Measurements from ENCODE around the gene NGEF. TPM values are rescaled to one million over a fixed set of nuclear protein-coding genes. Genes with fewer than 3 reads are reported as not detected.

NGEF gene
- total RNA-seq, 1 donor from 2014 or later = 0.16 TPM

GRCh38 chr2:233012301-233012971, 620 bp downstream of the NGEF start:
- FAIRE-seq (no peak), DNase-seq (ENCODE audit: low read depth) (no peak)
- H3K36me3 Mint-ChIP-seq (ENCODE audit: low read depth, unreplicated experiment) = no peaks in the 10 kb centered on the region
- no peaks in the 10 kb centered on the region for H3K9me3 ChIP-seq (ENCODE audit: insufficient read depth, low read depth, low read length)
- no peak for TF ChIP-seq CTCF (IDR thresholded peaks at IDR 0.05; ENCODE audit: insufficient read depth, low read depth, low read length)
- H3K27ac ChIP-seq (ENCODE audit: low read depth, low read length) = no peak overlapping the region
- H3K9me3 Mint-ChIP-seq (ENCODE audit: unreplicated experiment) = peaks cover 2% of the 10 kb centered on the region
- no peaks in the 10 kb centered on the region for H3K4me1 ChIP-seq (ENCODE audit: insufficient read depth, low read length)
- no peaks in the 10 kb centered on the region for H3K36me3 ChIP-seq (ENCODE audit: insufficient read depth, low read length)
- no peak overlapping the region for H3K9ac ChIP-seq (ENCODE audit: low read length)
- no peaks in the 10 kb centered on the region for H3K27me3 ChIP-seq (ENCODE audit: insufficient read depth, low read length)
- no peaks in the 10 kb centered on the region for H4K20me1 ChIP-seq (ENCODE audit: insufficient read depth, low read length)
- peaks cover 20% of the 10 kb centered on the region for H3K27me3 Mint-ChIP-seq (ENCODE audit: low read depth, unreplicated experiment)
- H3K27ac Mint-ChIP-seq (ENCODE audit: unreplicated experiment) = no peak overlapping the region
- H3K4me3 ChIP-seq (ENCODE audit: insufficient read depth, low read depth, low read length) = no peak overlapping the region
- no peaks in the 10 kb centered on the region for H3K79me2 ChIP-seq (ENCODE audit: insufficient read depth, low read length)
- no peak overlapping the region for H3K4me3 Mint-ChIP-seq (ENCODE audit: unreplicated experiment)
- H3K4me1 Mint-ChIP-seq (ENCODE audit: low read depth, unreplicated experiment) = no peaks in the 10 kb centered on the region
- no peak overlapping the region for H2AFZ ChIP-seq (ENCODE audit: low read depth, low read length)
- no peak overlapping the region for H3K4me2 ChIP-seq (ENCODE audit: low read length)

GRCh38 chr2:233011702-233012131, 1.3 kb downstream of the NGEF start:
- Mint-ChIP-seq H3K4me3 (ENCODE audit: unreplicated experiment) (no peak overlapping the region), H3K9me3 (ENCODE audit: unreplicated experiment) (peaks cover 2% of the 10 kb centered on the region), H3K36me3 (ENCODE audit: low read depth, unreplicated experiment) (no peaks in the 10 kb centered on the region), H3K27me3 (ENCODE audit: low read depth, unreplicated experiment) (peaks cover 20% of the 10 kb centered on the region), H3K27ac (ENCODE audit: unreplicated experiment) (no peak overlapping the region), H3K4me1 (ENCODE audit: low read depth, unreplicated experiment) (no peaks in the 10 kb centered on the region)
- Histone ChIP-seq H2AFZ (ENCODE audit: low read depth, low read length) (no peak overlapping the region), H3K9ac (ENCODE audit: low read length) (no peak overlapping the region), H3K79me2 (ENCODE audit: insufficient read depth, low read length) (no peaks in the 10 kb centered on the region), H4K20me1 (ENCODE audit: insufficient read depth, low read length) (no peaks in the 10 kb centered on the region), H3K4me2 (ENCODE audit: low read length) (no peak overlapping the region), H3K9me3 (ENCODE audit: insufficient read depth, low read depth, low read length) (no peaks in the 10 kb centered on the region), H3K36me3 (ENCODE audit: insufficient read depth, low read length) (no peaks in the 10 kb centered on the region), H3K27ac (ENCODE audit: low read depth, low read length) (no peak overlapping the region), H3K4me1 (ENCODE audit: insufficient read depth, low read length) (no peaks in the 10 kb centered on the region), H3K4me3 (ENCODE audit: insufficient read depth, low read depth, low read length) (no peak overlapping the region), H3K27me3 (ENCODE audit: insufficient read depth, low read length) (no peaks in the 10 kb centered on the region)
- TF ChIP-seq EZH2 (IDR thresholded peaks at IDR 0.05; ENCODE audit: insufficient read depth, low read length) = no peak
- no peak for TF ChIP-seq CTCF (IDR thresholded peaks at IDR 0.05; ENCODE audit: insufficient read depth, low read depth, low read length)
- FAIRE-seq = no peak
- DNase-seq (ENCODE audit: low read depth) = no peak

- H3K4me3 ChIP-seq (ENCODE audit: insufficient read depth, low read depth, low read length) = no peak overlapping the region
- Mint-ChIP-seq H3K27ac (ENCODE audit: unreplicated experiment) (no peak overlapping the region), H3K4me1 (ENCODE audit: low read depth, unreplicated experiment) (no peaks in the 10 kb centered on the region), H3K4me3 (ENCODE audit: unreplicated experiment) (no peak overlapping the region), H3K27me3 (ENCODE audit: low read depth, unreplicated experiment) (peaks cover 24% of the 10 kb centered on the region), H3K9me3 (ENCODE audit: unreplicated experiment) (peaks cover 2% of the 10 kb centered on the region), H3K36me3 (ENCODE audit: low read depth, unreplicated experiment) (no peaks in the 10 kb centered on the region)
- FAIRE-seq (no peak), DNase-seq (ENCODE audit: low read depth) (no peak)
- H3K9ac ChIP-seq (ENCODE audit: low read length) = no peak overlapping the region
- no peaks in the 10 kb centered on the region for H4K20me1 ChIP-seq (ENCODE audit: insufficient read depth, low read length)
- no peaks in the 10 kb centered on the region for H3K9me3 ChIP-seq (ENCODE audit: insufficient read depth, low read depth, low read length)
- TF ChIP-seq EZH2 (IDR thresholded peaks at IDR 0.05; ENCODE audit: insufficient read depth, low read length) (no peak), CTCF (IDR thresholded peaks at IDR 0.05; ENCODE audit: insufficient read depth, low read depth, low read length) (no peak)
- no peaks in the 10 kb centered on the region for H3K27me3 ChIP-seq (ENCODE audit: insufficient read depth, low read length)
- no peaks in the 10 kb centered on the region for H3K4me1 ChIP-seq (ENCODE audit: insufficient read depth, low read length)
- no peaks in the 10 kb centered on the region for H3K79me2 ChIP-seq (ENCODE audit: insufficient read depth, low read length)
- H3K4me2 ChIP-seq (ENCODE audit: low read length) = no peak overlapping the region
- H3K27ac ChIP-seq (ENCODE audit: low read depth, low read length) = no peak overlapping the region
- no peak overlapping the region for H2AFZ ChIP-seq (ENCODE audit: low read depth, low read length)
- H3K36me3 ChIP-seq (ENCODE audit: insufficient read depth, low read length) = no peaks in the 10 kb centered on the region
Observed at GRCh38 chr2:233011268-233011650, 1.8 kb downstream of the NGEF start.
